ENCODE measurements around the gene LRIT2. TPM values are rescaled to one million over a fixed set of nuclear protein-coding genes. Genes with fewer than 3 reads are reported as not detected.
A peak's percentile ranks its signal among the peaks of the same experiment; 100 is the strongest.

Gene LRIT2
- total RNA-seq, 2 experiments from 2014 or later = not detected

- Mint-ChIP-seq H3K36me3 (ENCODE audit: low read depth) (no peaks in the 10 kb centered on the region), H3K9me3 (no peaks in the 10 kb centered on the region), H3K4me1 (no peaks in the 10 kb centered on the region), H3K4me3 (no peak overlapping the region), H3K27ac (no peak overlapping the region), H3K27me3 (peaks cover 7% of the 10 kb centered on the region)
- ChIA-PET POLR2A (no interaction called here), CTCF (interaction anchor here (6.1 kb wide), 1 partner anchor 64 kb away, joined by 40 read pairs; no protein-coding TSS in a partner anchor)
- DNase-seq = no peak
Observed at GRCh38 chr10:84212014-84212413, 13.3 kb downstream of the LRIT2 start.

- no peak for DNase-seq
- ChIA-PET POLR2A (no interaction called here), CTCF (interaction anchor here (6.1 kb wide), 1 partner anchor 63 kb away, joined by 40 read pairs; no protein-coding TSS in a partner anchor)
- Mint-ChIP-seq H3K4me3 (no peak overlapping the region), H3K36me3 (ENCODE audit: low read depth) (no peaks in the 10 kb centered on the region), H3K27me3 (peaks cover 12% of the 10 kb centered on the region), H3K9me3 (no peaks in the 10 kb centered on the region), H3K27ac (no peak overlapping the region), H3K4me1 (no peaks in the 10 kb centered on the region)
Observed at GRCh38 chr10:84211566-84211965, 13.8 kb downstream of the LRIT2 start.

- no peak for DNase-seq
- Mint-ChIP-seq H3K4me1 (no peaks in the 10 kb centered on the region), H3K27me3 (peaks cover 12% of the 10 kb centered on the region), H3K9me3 (no peaks in the 10 kb centered on the region), H3K27ac (no peak overlapping the region), H3K36me3 (ENCODE audit: low read depth) (no peaks in the 10 kb centered on the region), H3K4me3 (no peak overlapping the region)
- CTCF ChIA-PET = interaction anchor here (1.2 to 1.7 kb wide), 3 partner anchors 60 to 332 kb away, joined by 3 to 7 read pairs (median 4); no protein-coding TSS in a partner anchor
- POLR2A ChIA-PET = interaction anchor here (0.8 kb wide), 1 partner anchor 69 kb away, joined by 4 read pairs; no protein-coding TSS in a partner anchor
Observed at GRCh38 chr10:84208023-84208422, 17.3 kb downstream of the LRIT2 start.

GRCh38 chr10:84205853-84206525 is 19.4 kb downstream of the LRIT2 start:
- no peak for DNase-seq
- no peaks in the 10 kb centered on the region for H3K36me3 Mint-ChIP-seq (ENCODE audit: low read depth)
- H3K4me3 Mint-ChIP-seq = no peak overlapping the region
- no peaks in the 10 kb centered on the region for H3K4me1 Mint-ChIP-seq
- H3K9me3 Mint-ChIP-seq = no peaks in the 10 kb centered on the region
- CTCF ChIA-PET = interaction anchor here (1.2 to 1.7 kb wide), 4 partner anchors 8 to 61 kb away, joined by 3 to 8 read pairs (median 6); no protein-coding TSS in a partner anchor
- H3K27me3 Mint-ChIP-seq = peaks cover 12% of the 10 kb centered on the region
- POLR2A ChIA-PET = no interaction called here
- H3K27ac Mint-ChIP-seq = no peak overlapping the region

- Mint-ChIP-seq H3K27me3 (peaks cover 12% of the 10 kb centered on the region), H3K36me3 (ENCODE audit: low read depth) (no peaks in the 10 kb centered on the region), H3K9me3 (no peaks in the 10 kb centered on the region), H3K4me1 (no peaks in the 10 kb centered on the region), H3K27ac (no peak overlapping the region), H3K4me3 (no peak overlapping the region)
- DNase-seq = peak; percentile 75
- CTCF ChIA-PET = interaction anchor here (0.9 to 1.5 kb wide), 4 partner anchors 9 to 62 kb away, joined by 3 to 8 read pairs (median 3); no protein-coding TSS in a partner anchor
- POLR2A ChIA-PET = interaction anchor here (1.0 kb wide), 1 partner anchor 13 kb away, joined by 5 read pairs; no protein-coding TSS in a partner anchor
Observed at GRCh38 chr10:84205049-84205852, 20.1 kb downstream of the LRIT2 start.

- Mint-ChIP-seq H3K4me1 (no peaks in the 10 kb centered on the region), H3K4me3 (no peak overlapping the region), H3K36me3 (ENCODE audit: low read depth) (no peaks in the 10 kb centered on the region), H3K9me3 (no peaks in the 10 kb centered on the region), H3K27me3 (peaks cover 12% of the 10 kb centered on the region), H3K27ac (no peak overlapping the region)
- no peak for DNase-seq
- ChIA-PET POLR2A (interaction anchor here (1.0 kb wide), 1 partner anchor 12 kb away, joined by 5 read pairs; no protein-coding TSS in a partner anchor), CTCF (interaction anchor here (0.9 to 1.5 kb wide), 3 partner anchors 9 to 56 kb away, joined by 3 to 8 read pairs (median 3); no protein-coding TSS in a partner anchor)
Observed at GRCh38 chr10:84204610-84205009, 20.7 kb downstream of the LRIT2 start.

GRCh38 chr10:84204122-84204521 is 21.2 kb downstream of the LRIT2 start:
- ChIA-PET CTCF (no interaction called here), POLR2A (no interaction called here)
- DNase-seq = no peak
- H3K36me3 Mint-ChIP-seq (ENCODE audit: low read depth) = no peaks in the 10 kb centered on the region
- H3K4me3 Mint-ChIP-seq = no peak overlapping the region
- no peaks in the 10 kb centered on the region for H3K9me3 Mint-ChIP-seq
- no peak overlapping the region for H3K27ac Mint-ChIP-seq
- no peaks in the 10 kb centered on the region for H3K4me1 Mint-ChIP-seq
- peaks cover 12% of the 10 kb centered on the region for H3K27me3 Mint-ChIP-seq

- no peaks in the 10 kb centered on the region for H3K9me3 Mint-ChIP-seq
- H3K27me3 Mint-ChIP-seq = peaks cover 13% of the 10 kb centered on the region
- ChIA-PET CTCF (interaction anchor here (2.2 kb wide), 1 partner anchor 54 kb away, joined by 5 read pairs; no protein-coding TSS in a partner anchor), POLR2A (no interaction called here)
- DNase-seq = no peak
- no peak overlapping the region for H3K27ac Mint-ChIP-seq
- H3K4me3 Mint-ChIP-seq = no peak overlapping the region
- H3K36me3 Mint-ChIP-seq (ENCODE audit: low read depth) = no peaks in the 10 kb centered on the region
- no peaks in the 10 kb centered on the region for H3K4me1 Mint-ChIP-seq
Observed at GRCh38 chr10:84202349-84202748, 23.0 kb downstream of the LRIT2 start.

GRCh38 chr10:84201682-84202081 is 23.7 kb downstream of the LRIT2 start:
- Mint-ChIP-seq H3K27me3 (peaks cover 14% of the 10 kb centered on the region), H3K4me3 (no peak overlapping the region), H3K36me3 (ENCODE audit: low read depth) (no peaks in the 10 kb centered on the region), H3K4me1 (no peaks in the 10 kb centered on the region), H3K9me3 (no peaks in the 10 kb centered on the region), H3K27ac (no peak overlapping the region)
- POLR2A ChIA-PET = no interaction called here
- no peak for DNase-seq
- CTCF ChIA-PET = interaction anchor here (2.2 kb wide), 1 partner anchor 54 kb away, joined by 5 read pairs; no protein-coding TSS in a partner anchor

GRCh38 chr10:84201244-84201606 is 24.1 kb downstream of the LRIT2 start:
- no peaks in the 10 kb centered on the region for H3K4me1 Mint-ChIP-seq
- no peaks in the 10 kb centered on the region for H3K9me3 Mint-ChIP-seq
- H3K27me3 Mint-ChIP-seq = peaks cover 17% of the 10 kb centered on the region
- H3K36me3 Mint-ChIP-seq (ENCODE audit: low read depth) = no peaks in the 10 kb centered on the region
- DNase-seq = no peak
- H3K4me3 Mint-ChIP-seq = no peak overlapping the region
- ChIA-PET CTCF (interaction anchor here (2.2 kb wide), 1 partner anchor 53 kb away, joined by 5 read pairs; no protein-coding TSS in a partner anchor), POLR2A (no interaction called here)
- H3K27ac Mint-ChIP-seq = no peak overlapping the region

GRCh38 chr10:84200537-84201243 is 24.7 kb downstream of the LRIT2 start:
- H3K36me3 Mint-ChIP-seq (ENCODE audit: low read depth) = no peaks in the 10 kb centered on the region
- DNase-seq = no peak
- H3K9me3 Mint-ChIP-seq = no peaks in the 10 kb centered on the region
- ChIA-PET CTCF (interaction anchor here (2.2 kb wide), 1 partner anchor 53 kb away, joined by 5 read pairs; no protein-coding TSS in a partner anchor), POLR2A (no interaction called here)
- H3K4me1 Mint-ChIP-seq = no peaks in the 10 kb centered on the region
- H3K4me3 Mint-ChIP-seq = no peak overlapping the region
- no peak overlapping the region for H3K27ac Mint-ChIP-seq
- peaks cover 23% of the 10 kb centered on the region for H3K27me3 Mint-ChIP-seq

GRCh38 chr10:84198206-84198915 is 27.0 kb downstream of the LRIT2 start:
- Mint-ChIP-seq H3K27ac (no peak overlapping the region), H3K9me3 (no peaks in the 10 kb centered on the region), H3K4me3 (no peak overlapping the region), H3K27me3 (peaks cover 35% of the 10 kb centered on the region), H3K36me3 (ENCODE audit: low read depth) (no peaks in the 10 kb centered on the region), H3K4me1 (no peaks in the 10 kb centered on the region)
- CTCF ChIA-PET = no interaction called here
- DNase-seq = no peak
- POLR2A ChIA-PET = no interaction called here

All from activated CD4-positive, alpha-beta memory T cell treated with anti-CD3 and anti-CD28 coated beads, Interleukin-2, amount 10 ng/mL, durations not matched to agents 7 days and 5 days (primary cell).